HepG2 (cell line): Measurements from ENCODE around the gene ZBTB9. TPM values are rescaled to one million over a fixed set of nuclear protein-coding genes. Genes with fewer than 3 reads are reported as not detected.

Experiments
- ATAC-seq: fragments of 200-7000 bp; cut with Tn5 transposase; 3 replicates; pipeline ENCODE4 v1.9.1; 2020; ENCODE audit warnings: mild to moderate bottlenecking, moderate library complexity
- BruUV-seq: library from RNA; stranded (reverse); fragments of 400-500 nt; replicated peaks from 2 replicates; lab custom pipeline; 2021; lab: Mats Ljungman, UMichigan
- CTCF ChIA-PET: fragments of 300-600 bp; formaldehyde crosslinking; extraction: SDS; loops from one replicate; lab custom pipeline; 2021; ENCODE audit warnings: low total read pairs, inconsistent platforms, low intra/inter-chr PET ratio; lab: Yijun Ruan, JAX
- POLR2A ChIA-PET: fragments of 350-600 bp; sonication (Branson Sonifier 250); formaldehyde crosslinking; loops from one replicate; lab custom pipeline; 2020; ENCODE audit warnings: antibody characterized with exemption, inconsistent platforms; lab: Yijun Ruan, JAX
- DNase-seq: peaks from one replicate; pipeline ENCODE4 v3.0.0-alpha.2; 2015; ENCODE audit warnings: low spot score
- FAIRE-seq: peaks from 3 replicates; lab custom pipeline; 2011; peaks lifted over from hg19 to GRCh38; lab: Jason Lieb, UNC
- H2AFZ ChIP-seq: one replicate; pipeline ENCODE4 v1.6.1; 2011; ENCODE audit warnings: low read length, inconsistent platforms
- H3K27ac ChIP-seq: fragments of 300-600 bp; 3 replicates; pipeline ENCODE4 v1.8.0; 2011; ENCODE audit warnings: mixed run types, mild to moderate bottlenecking, mixed read lengths, low read length, inconsistent platforms; ENCODE audit not compliant: insufficient read depth; ENCODE audit errors: extremely low read length
- H3K27me3 ChIP-seq, 2 experiments: fragments of 200-600 bp in 1 of 2; 2 replicates in 1 of 2; 3 replicates in 1 of 2; pipeline versions ENCODE4 v1.6.0 to v1.8.0; 2011; ENCODE audit warnings: low read length in 2 of 2, mild to moderate bottlenecking in 2 of 2, moderate library complexity in 2 of 2, inconsistent platforms in 1 of 2; ENCODE audit not compliant: insufficient read depth in 2 of 2, control insufficient read depth in 1 of 2
- H3K36me3 ChIP-seq, 2 experiments: fragments of 200-600 bp in 1 of 2; replicated peaks in 1 of 2; 2 replicates in 1 of 2; 3 replicates in 1 of 2; pipeline versions ENCODE4 v1.5.1 to v1.8.0; 2011; ENCODE audit warnings: low read length in 2 of 2, inconsistent platforms in 1 of 2; ENCODE audit not compliant: insufficient read depth in 2 of 2, control insufficient read depth in 1 of 2
- H3K4me1 ChIP-seq: 2 replicates; pipeline ENCODE4 v1.5.1; 2012; ENCODE audit warnings: low read length, inconsistent platforms; ENCODE audit not compliant: insufficient read depth
- H3K4me2 ChIP-seq: 2 replicates; pipeline ENCODE4 v1.6.0; 2011; ENCODE audit warnings: low read depth, low read length, inconsistent platforms
- H3K4me3 ChIP-seq, 3 experiments: fragments of 200-600 bp in 1 of 3; sonication (generic), shearing (Covaris generic) in 1 of 3; replicated peaks in 1 of 3; 2 replicates each; pipeline ENCODE4 v1.5.1; 2011 to 2016; ENCODE audit warnings: low read length in 3 of 3, inconsistent platforms in 2 of 3, low read depth in 2 of 3, mild to moderate bottlenecking in 2 of 3, control low read depth in 1 of 3, mixed read lengths in 1 of 3; ENCODE audit not compliant: insufficient read depth in 1 of 3
- H3K79me2 ChIP-seq: one replicate; pipeline ENCODE4 v1.6.1; 2011; ENCODE audit warnings: low read length, inconsistent platforms; ENCODE audit not compliant: insufficient read depth
- H3K9ac ChIP-seq: 2 replicates; pipeline ENCODE4 v1.6.0; 2011; ENCODE audit warnings: mild to moderate bottlenecking, low read depth, low read length, inconsistent platforms; ENCODE audit not compliant: insufficient read depth
- H3K9me3 ChIP-seq: 2 replicates; pipeline ENCODE4 v1.5.1; 2012; ENCODE audit warnings: mild to moderate bottlenecking, low read length
- H4K20me1 ChIP-seq: 2 replicates; pipeline ENCODE4 v1.6.0; 2011; ENCODE audit warnings: inconsistent platforms, mild to moderate bottlenecking, low read length, moderate library complexity; ENCODE audit not compliant: insufficient read depth
- AHR ChIP-seq: IDR thresholded peaks from 2 replicates; pipeline ENCODE4 v1.6.1; 2018; ENCODE audit warnings: missing genetic modification reagents, missing compliant biosample characterization
- AKAP8 ChIP-seq: sonication (generic); formaldehyde crosslinking; IDR thresholded peaks from 2 replicates; pipeline ENCODE4 v1.5.1; 2020; ENCODE audit warnings: mild to moderate bottlenecking, missing genetic modification reagents
- CAMTA2 ChIP-seq: sonication (generic); formaldehyde crosslinking; IDR thresholded peaks from 2 replicates; pipeline ENCODE4 v1.4.0; 2020; ENCODE audit warnings: mild to moderate bottlenecking, missing genetic modification reagents, borderline replicate concordance
- GABPA ChIP-seq, 2 experiments: IDR thresholded peaks; 2 replicates each; pipeline ENCODE4 v1.6.1; 2011 to 2016; ENCODE audit warnings: low read depth in 2 of 2, low read length in 1 of 2, missing biosample characterization in 1 of 2, missing genetic modification characterization in 1 of 2
- MXI1 ChIP-seq: IDR thresholded peaks from 3 replicates; pipeline ENCODE4 v1.6.1; 2012; ENCODE audit warnings: low read depth, low read length, inconsistent platforms, borderline replicate concordance
- RXRA ChIP-seq: sonication (generic); formaldehyde crosslinking; IDR thresholded peaks from 2 replicates; pipeline ENCODE4 v1.5.1; 2020; ENCODE audit warnings: missing genetic modification reagents
- SP5 ChIP-seq: IDR thresholded peaks from 2 replicates; pipeline ENCODE4 v1.6.1; 2016; ENCODE audit warnings: low read depth, borderline replicate concordance
- USF2 ChIP-seq, 2 experiments: sonication (generic) in 1 of 2; formaldehyde crosslinking in 1 of 2; IDR thresholded peaks; 2 replicates each; pipeline versions ENCODE4 v1.5.1 to v1.6.1; 2011 to 2020; ENCODE audit warnings: borderline replicate concordance in 1 of 2, low read depth in 1 of 2, low read length in 1 of 2, mild to moderate bottlenecking in 1 of 2, missing genetic modification reagents in 1 of 2, moderate library complexity in 1 of 2
- XBP1 ChIP-seq: sonication (generic); formaldehyde crosslinking; IDR thresholded peaks from 2 replicates; pipeline ENCODE4 v1.5.0; 2020; ENCODE audit warnings: missing genetic modification reagents
- ZFY ChIP-seq: sonication (generic); formaldehyde crosslinking; IDR thresholded peaks from 2 replicates; pipeline ENCODE4 v1.4.0; 2020; ENCODE audit warnings: missing genetic modification reagents
- ZNF224 ChIP-seq: sonication (generic); formaldehyde crosslinking; IDR thresholded peaks from 2 replicates; pipeline ENCODE4 v1.5.0; 2020; ENCODE audit warnings: mild to moderate bottlenecking, missing genetic modification reagents
- ZNF281 ChIP-seq: sonication (generic); formaldehyde crosslinking; IDR thresholded peaks from 2 replicates; pipeline ENCODE4 v1.4.0; 2020; ENCODE audit warnings: missing genetic modification reagents, borderline replicate concordance
- ZNF761 ChIP-seq: sonication (generic); formaldehyde crosslinking; conservative IDR thresholded peaks from 2 replicates; pipeline ENCODE4 v1.4.0; 2020; ENCODE audit warnings: mild to moderate bottlenecking, missing genetic modification reagents
- ZNF883 ChIP-seq: sonication (generic); formaldehyde crosslinking; IDR thresholded peaks from 2 replicates; pipeline ENCODE4 v1.5.1; 2020; ENCODE audit warnings: mild to moderate bottlenecking, missing genetic modification reagents; ENCODE audit errors: not compliant biosample characterization
- WGBS: methylation state at CpG from one replicate; pipeline ENCODE4 v1.1.6; 2017; ENCODE audit warnings: low lambda C conversion rate; 5-methylcytosine and 5-hydroxymethylcytosine counted together
- in situ Hi-C: cut with HindIII; loops from 2 replicates; pipeline ENCODE4 v1.10.0; 2017; ENCODE audit warnings: low pct_unique_long_range_greater_than_20kb; ENCODE audit not compliant: extremely low pct_ligation_motif_present
- intact Hi-C: fragments of 100-400 bp; cut with micrococcal nuclease; formaldehyde crosslinking; loops from one replicate; pipeline ENCODE4 v1.10.0; 2022; ENCODE audit not compliant: unreplicated experiment
- polyA plus RNA-seq, 8 experiments: library from polyadenylated mRNA; depleted of rRNA in 3 of 8; stranded (reverse) in 7 of 8; unstranded in 1 of 8; fragments of >200 nt; fragmentation: Illumina TruSeq in 4 of 8; extraction: Trizol in 4 of 8; gene quantifications; 2 replicates each; pipeline versions ENCODE4 v1.2.1 to v1.2.3, GENCODE V29; 2011 to 2016; ENCODE audit warnings: low read depth in 4 of 8, missing spikeins in 1 of 8, mixed read lengths in 1 of 8; ENCODE audit not compliant: insufficient read depth in 1 of 8
- total RNA-seq, 5 experiments: library from RNA; depleted of rRNA; stranded (reverse); fragments of >200 nt; fragmentation: Illumina TruSeq; extraction: Trizol; gene quantifications; 2 replicates each; pipeline ENCODE4 v1.2.3, GENCODE V29; 2016; ENCODE audit warnings: low read depth in 1 of 5

Gene ZBTB9
- total and polyA plus RNA-seq, 2 of the 13 experiments (the other 11 are each of a cell fraction or from before 2014, with no cell fraction given) = 5.3 to 9.2 TPM

GRCh38 chr6:33430991-33431879 is 23.1 kb upstream of the ZBTB9 start (continued):
- TF ChIP-seq AKAP8 (CRISPR knock-in tag) (no peak), GABPA (IDR thresholded peaks at IDR 0.05; ENCODE audit: low read depth, low read length) (no peak), GABPA (CRISPR knock-in tag; IDR thresholded peaks at IDR 0.05; ENCODE audit: low read depth) (peak; percentile 84), SP5 (0 out of 2 replicates have a peak, but pooled peaks have one; percentile 16), MXI1 (peak; percentile 69; the same call in 2 of the 3 replicates), ZNF761 (no peak), ZNF281 (CRISPR knock-in tag) (peak; percentile 70; the same call in 1 of the 2 replicates), RXRA (0 out of 2 replicates have a peak, but pooled peaks have one; percentile 19), XBP1 (CRISPR knock-in tag) (no peak)

GRCh38 chr6:33431880-33432541 is 22.4 kb upstream of the ZBTB9 start:
- Histone ChIP-seq H4K20me1 (no peaks in the 10 kb centered on the region), H3K4me3 (no peak overlapping the region), H3K27ac (no peak overlapping the region), H3K4me2 (no peak overlapping the region), H3K9ac (no peak overlapping the region), H3K4me1 (peaks cover 41% of the 10 kb centered on the region), H3K27me3 (no peaks in the 10 kb centered on the region), H3K79me2 (no peaks in the 10 kb centered on the region), H2AFZ (no peak overlapping the region), H3K9me3 (no peaks in the 10 kb centered on the region), H3K36me3 (no peaks in the 10 kb centered on the region)
- ChIA-PET POLR2A (interaction anchor here (3.5 kb wide), 1 partner anchor 13 kb away, joined by 23 read pairs; the partner anchor contains the start of genes CUTA and SYNGAP1), CTCF (no interaction called here)
- ATAC-seq = no peak
- intact Hi-C loops (no loop called here), in situ Hi-C loops (no loop called here)
- DNase-seq = no peak
- BruUV-seq = no TSS peak
- FAIRE-seq = no peak
- WGBS = 77% methylated on average over 12 of the region's 12 CpGs
- TF ChIP-seq CAMTA2 (CRISPR knock-in tag) (no peak), ZNF224 (no peak), ZFY (CRISPR knock-in tag) (no peak), ZNF883 (CRISPR knock-in tag) (no peak), AHR (CRISPR knock-in tag) (no peak), USF2 (IDR thresholded peaks at IDR 0.05; ENCODE audit: low read depth, low read length) (no peak), USF2 (CRISPR knock-in tag; IDR thresholded peaks at IDR 0.05; ENCODE audit: borderline replicate concordance) (no peak)
